DND-41 (cell line): ENCODE data around the gene RAD18.

Experiments
- EZH2 ChIP-seq: IDR thresholded peaks from 3 replicates; pipeline ENCODE4 v1.6.1; 2012; ENCODE audit warnings: borderline replicate concordance, low read depth, mild to moderate bottlenecking, moderate library complexity, low read length, inconsistent platforms; ENCODE audit not compliant: severe bottlenecking
- TF ChIP-seq, protein P1 (sequence below): IDR thresholded peaks from 2 replicates; pipeline ENCODE4 v1.5.1; 2012; ENCODE audit warnings: borderline replicate concordance, low read length, moderate library complexity, mild to moderate bottlenecking; ENCODE audit not compliant: poor library complexity, severe bottlenecking; ENCODE audit errors: extremely low read depth

DNA sequence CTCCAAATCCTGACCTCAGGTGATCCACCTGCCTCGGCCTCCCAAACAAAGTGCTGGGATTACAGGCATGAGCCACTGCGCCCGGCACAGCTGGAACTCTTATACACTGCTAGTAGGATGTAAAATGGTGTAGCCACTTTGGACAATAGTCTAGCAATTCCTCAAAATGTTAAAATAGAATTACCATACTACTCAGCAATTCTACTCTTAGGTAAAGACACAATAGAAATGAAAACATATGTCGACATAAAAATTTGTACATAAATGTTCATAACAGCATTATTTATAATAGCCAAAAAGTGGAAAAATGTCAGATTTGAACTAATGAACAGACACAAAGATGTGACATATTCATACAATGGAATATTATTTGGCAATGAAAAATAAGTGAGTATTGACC is 33.4 kb downstream of the RAD18 start:
- TF ChIP-seq, protein P1, sequence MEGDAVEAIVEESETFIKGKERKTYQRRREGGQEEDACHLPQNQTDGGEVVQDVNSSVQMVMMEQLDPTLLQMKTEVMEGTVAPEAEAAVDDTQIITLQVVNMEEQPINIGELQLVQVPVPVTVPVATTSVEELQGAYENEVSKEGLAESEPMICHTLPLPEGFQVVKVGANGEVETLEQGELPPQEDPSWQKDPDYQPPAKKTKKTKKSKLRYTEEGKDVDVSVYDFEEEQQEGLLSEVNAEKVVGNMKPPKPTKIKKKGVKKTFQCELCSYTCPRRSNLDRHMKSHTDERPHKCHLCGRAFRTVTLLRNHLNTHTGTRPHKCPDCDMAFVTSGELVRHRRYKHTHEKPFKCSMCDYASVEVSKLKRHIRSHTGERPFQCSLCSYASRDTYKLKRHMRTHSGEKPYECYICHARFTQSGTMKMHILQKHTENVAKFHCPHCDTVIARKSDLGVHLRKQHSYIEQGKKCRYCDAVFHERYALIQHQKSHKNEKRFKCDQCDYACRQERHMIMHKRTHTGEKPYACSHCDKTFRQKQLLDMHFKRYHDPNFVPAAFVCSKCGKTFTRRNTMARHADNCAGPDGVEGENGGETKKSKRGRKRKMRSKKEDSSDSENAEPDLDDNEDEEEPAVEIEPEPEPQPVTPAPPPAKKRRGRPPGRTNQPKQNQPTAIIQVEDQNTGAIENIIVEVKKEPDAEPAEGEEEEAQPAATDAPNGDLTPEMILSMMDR: no peak
- TF ChIP-seq EZH2: no peak
